ENCODE data around the gene ADAM22.

DNA sequence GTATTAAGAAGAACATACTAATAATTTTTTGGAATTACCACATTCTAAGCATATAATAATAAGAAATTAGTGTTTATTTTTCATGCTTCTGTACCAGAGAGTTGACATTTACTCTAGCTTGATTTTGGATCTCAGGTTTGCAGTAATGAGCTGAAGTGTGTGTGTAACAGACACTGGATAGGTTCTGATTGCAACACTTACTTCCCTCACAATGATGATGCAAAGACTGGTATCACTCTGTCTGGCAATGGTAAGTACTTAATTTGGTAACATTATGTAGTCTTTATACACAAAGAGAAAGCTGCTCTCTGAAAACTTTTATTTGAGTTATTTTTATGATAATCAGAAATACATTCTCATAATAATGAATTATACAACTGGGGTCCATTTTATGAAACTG lies 231.6 kb downstream of the ADAM22 start:
- TF ChIP-seq, protein P1, sequence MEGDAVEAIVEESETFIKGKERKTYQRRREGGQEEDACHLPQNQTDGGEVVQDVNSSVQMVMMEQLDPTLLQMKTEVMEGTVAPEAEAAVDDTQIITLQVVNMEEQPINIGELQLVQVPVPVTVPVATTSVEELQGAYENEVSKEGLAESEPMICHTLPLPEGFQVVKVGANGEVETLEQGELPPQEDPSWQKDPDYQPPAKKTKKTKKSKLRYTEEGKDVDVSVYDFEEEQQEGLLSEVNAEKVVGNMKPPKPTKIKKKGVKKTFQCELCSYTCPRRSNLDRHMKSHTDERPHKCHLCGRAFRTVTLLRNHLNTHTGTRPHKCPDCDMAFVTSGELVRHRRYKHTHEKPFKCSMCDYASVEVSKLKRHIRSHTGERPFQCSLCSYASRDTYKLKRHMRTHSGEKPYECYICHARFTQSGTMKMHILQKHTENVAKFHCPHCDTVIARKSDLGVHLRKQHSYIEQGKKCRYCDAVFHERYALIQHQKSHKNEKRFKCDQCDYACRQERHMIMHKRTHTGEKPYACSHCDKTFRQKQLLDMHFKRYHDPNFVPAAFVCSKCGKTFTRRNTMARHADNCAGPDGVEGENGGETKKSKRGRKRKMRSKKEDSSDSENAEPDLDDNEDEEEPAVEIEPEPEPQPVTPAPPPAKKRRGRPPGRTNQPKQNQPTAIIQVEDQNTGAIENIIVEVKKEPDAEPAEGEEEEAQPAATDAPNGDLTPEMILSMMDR (IDR thresholded peaks at IDR 0.05) = no peak
- no peak for TF ChIP-seq CHD2 (IDR thresholded peaks at IDR 0.05; ENCODE audit: low read length, partially characterized antibody)

Data from SK-N-SH (cell line).